Ramos (cell line): Measurements from ENCODE around the gene OR1E2.
"Not testable (repeated sequence)": the region's sequence is repeated elsewhere in the genome, so short reads cannot be mapped to it uniquely, and the experiment has no call there.

ENCODE experiments used
- in situ Hi-C: fragments of 300-500 bp; cut with MboI; formaldehyde crosslinking; loops from one replicate; pipeline ENCODE4 v1.14.3; 2022; ENCODE audit warnings: low sequenced_read_pairs; ENCODE audit not compliant: unreplicated experiment

OR1E2 gene

GRCh38 chr17:3400055-3400454 lies 33.6 kb downstream of the OR1E2 start:
- in situ Hi-C loops, result no loop called here

GRCh38 chr17:3398310-3398709 lies 35.3 kb downstream of the OR1E2 start, which contains the start of gene OR1E1:
Gene OR1E1 (minus strand): TSS chr17:3398410. CDS start chr17:3398410, 0 bp downstream.
- in situ Hi-C loops, result no loop called here

GRCh38 chr17:3397801-3398200 lies 35.8 kb downstream of the OR1E2 start:
- in situ Hi-C loops, result not testable (repeated sequence)

- in situ Hi-C loops, result no loop called here
Observed at GRCh38 chr17:3389791-3390190, 43.9 kb downstream of the OR1E2 start.

- in situ Hi-C loops, result no loop called here
Observed at GRCh38 chr17:3385869-3386816, 47.5 kb downstream of the OR1E2 start, which contains the start of gene OR3A2. Gene OR3A2 (minus strand): TSS chr17:3386308.
